GM21723 (cell line): Measurements from ENCODE around the gene SLX1A.
A peak's percentile ranks its signal among the peaks of the same experiment; 100 is the strongest.
"Not testable (repeated sequence)": the region's sequence is repeated elsewhere in the genome, so short reads cannot be mapped to it uniquely, and the experiment has no call there.

ENCODE experiments used
- ATAC-seq: cut with Tn5 transposase; IDR thresholded peaks from one replicate; pipeline ENCODE4 v1.9.1; 2021; ENCODE audit warnings: mild to moderate bottlenecking, moderate library complexity; ENCODE audit not compliant: unreplicated experiment

SLX1A gene

DNA sequence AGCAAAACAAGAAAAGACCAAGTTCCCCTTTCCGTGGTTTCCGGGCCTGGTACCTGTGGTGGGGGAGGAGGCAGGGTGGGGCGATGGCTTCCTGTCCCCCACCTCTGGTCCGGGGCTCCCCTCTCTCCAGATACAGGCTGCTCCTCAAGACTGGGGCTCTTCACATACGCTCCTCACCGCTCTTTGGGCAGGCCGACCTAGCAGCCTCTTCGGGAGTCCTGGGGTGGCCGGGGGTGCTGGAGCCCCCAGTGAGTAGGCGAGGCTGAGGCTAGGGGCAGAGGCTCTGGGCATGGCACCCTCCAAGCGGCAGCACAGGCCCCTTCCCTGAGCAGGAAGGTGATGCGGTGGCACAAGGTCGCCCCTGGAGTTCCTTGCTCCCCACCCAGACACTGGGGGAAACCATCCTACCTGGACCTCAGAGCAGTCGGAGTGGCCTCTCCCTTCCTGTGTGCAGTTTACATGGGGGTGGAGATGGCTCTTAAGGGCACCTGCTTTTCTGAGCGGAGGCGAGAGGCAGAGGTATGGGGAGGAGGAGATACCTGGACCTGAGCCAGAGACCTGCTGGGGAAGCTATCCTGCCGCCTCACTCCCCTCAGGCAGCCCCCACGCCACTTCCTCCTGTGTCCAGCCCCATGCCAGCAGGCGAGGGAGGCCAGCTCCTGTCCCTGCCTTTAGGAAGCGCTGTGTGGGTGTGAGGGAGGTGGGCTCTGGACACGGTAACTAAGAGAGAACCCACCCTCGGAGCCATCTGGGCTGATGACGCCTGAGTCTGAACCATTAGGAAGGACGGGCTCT lies 9.4 kb upstream of the SLX1A start:
- peak; percentile 31 for ATAC-seq

DNA sequence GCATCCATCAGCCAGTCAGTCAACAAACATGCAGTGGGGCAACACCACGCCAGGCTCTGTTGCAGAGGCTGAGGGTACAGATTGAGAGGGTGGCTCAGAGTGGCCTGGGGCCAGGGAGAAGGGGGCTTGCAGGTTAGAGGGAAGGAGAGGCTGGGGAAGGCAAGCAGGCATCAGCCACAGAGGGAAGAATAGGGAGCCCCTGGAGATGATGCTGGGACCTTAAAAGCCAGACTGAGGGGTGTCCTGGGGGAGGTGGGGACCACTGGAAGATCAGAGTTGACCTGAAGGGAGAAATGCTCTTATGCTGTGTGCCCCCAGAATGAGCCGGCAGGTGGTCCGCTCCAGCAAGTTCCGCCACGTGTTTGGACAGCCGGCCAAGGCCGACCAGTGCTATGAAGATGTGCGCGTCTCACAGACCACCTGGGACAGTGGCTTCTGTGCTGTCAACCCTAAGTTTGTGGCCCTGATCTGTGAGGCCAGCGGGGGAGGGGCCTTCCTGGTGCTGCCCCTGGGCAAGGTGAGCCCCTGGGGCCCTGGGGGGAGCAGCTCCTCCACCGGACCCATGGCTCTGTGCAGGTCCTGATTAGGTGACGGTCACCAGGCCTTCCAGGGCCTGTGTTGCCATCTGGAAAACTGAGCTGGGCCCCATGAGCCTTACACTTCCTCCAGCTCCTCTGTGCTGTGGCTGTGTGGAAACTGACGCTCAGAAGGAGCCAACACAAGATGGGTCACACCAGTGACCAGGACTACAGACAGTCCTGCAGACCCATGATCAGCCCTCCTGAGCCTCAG lies 8.6 kb upstream of the SLX1A start:
- peak; percentile 1 for ATAC-seq

DNA sequence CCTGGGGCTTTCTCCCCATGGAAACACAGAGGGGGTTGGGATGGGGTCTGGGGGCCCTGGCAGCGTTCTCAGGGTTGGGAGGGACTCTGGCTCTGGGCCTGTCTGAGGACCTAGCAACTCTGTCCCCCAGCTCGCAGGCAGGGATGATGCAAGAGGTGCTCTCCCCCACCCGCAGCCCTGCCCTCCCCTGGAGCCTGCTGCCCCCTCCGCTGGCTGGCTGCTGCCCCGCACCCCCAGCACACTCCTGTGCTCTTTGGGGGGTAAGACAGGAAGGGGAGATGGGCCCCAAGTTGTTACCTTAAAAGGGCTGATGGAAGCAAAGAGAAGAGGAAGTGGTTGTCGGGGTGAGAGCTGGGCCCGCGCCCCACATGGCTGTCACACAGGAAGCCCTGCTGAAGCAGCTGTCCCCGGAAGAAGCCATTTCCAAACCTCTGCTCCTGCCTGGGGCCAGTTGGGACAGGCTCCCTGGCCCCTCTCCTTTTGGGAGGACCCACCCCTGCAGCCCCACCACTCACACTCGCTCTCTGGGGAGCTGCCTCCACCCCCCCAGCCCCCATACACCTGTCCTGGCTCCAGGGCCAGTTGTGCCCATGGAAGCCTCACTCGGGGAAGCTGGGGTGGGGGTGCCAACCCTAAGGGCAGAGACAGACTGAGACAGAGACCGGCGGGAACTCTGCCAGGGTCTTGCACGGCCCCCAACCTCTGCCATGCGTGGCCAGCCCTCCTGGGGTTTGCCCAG lies 7.8 kb upstream of the SLX1A start:
- peak; percentile 34 for ATAC-seq

DNA sequence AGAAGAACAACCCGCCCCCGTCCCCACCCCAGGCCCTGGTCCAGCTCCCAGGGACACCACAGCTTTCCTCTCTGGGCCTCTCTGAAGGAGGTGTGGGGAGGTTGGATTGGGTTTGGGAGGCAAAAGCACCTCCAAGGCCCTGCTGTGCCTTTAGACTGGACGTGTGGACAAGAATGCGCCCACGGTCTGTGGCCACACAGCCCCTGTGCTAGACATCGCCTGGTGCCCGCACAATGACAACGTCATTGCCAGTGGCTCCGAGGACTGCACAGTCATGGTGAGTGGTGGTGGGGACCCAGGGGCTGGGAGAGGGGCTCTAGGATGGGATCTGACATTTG lies 7.3 kb upstream of the SLX1A start:
- no peak for ATAC-seq

DNA sequence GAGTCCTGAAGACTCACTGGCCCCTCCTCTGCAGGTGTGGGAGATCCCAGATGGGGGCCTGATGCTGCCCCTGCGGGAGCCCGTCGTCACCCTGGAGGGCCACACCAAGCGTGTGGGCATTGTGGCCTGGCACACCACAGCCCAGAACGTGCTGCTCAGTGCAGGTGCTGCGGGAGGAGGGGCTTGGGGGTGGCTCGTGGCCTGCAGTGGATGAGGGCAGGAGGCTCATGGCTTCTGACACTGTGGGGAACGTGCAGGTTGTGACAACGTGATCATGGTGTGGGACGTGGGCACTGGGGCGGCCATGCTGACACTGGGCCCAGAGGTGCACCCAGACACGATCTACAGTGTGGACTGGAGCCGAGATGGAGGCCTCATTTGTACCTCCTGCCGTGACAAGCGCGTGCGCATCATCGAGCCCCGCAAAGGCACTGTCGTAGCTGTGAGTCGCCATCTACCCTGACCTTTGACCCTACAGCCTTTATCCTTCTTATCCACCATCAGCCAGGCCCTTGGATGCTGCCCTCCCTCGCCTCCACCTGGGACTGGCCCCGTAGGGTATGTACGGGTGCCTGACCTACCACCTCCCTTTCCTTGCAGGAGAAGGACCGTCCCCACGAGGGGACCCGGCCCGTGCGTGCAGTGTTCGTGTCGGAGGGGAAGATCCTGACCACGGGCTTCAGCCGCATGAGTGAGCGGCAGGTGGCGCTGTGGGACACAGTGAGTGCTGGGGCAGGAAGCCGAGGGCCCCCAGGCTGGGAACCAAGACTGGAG lies 6.7 kb upstream of the SLX1A start:
- no peak for ATAC-seq

DNA sequence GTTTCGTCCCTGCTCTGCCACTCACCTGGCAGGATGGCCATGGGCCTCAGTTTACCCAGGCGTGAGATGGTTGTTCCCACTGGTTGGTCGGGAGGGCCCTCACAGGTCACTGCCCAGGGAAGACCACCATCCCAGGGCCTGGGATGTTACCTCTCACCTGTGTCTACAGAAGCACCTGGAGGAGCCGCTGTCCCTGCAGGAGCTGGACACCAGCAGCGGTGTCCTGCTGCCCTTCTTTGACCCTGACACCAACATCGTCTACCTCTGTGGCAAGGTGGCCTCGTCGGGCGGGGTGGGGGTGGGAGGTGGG lies 6.2 kb upstream of the SLX1A start:
- no peak for ATAC-seq

DNA sequence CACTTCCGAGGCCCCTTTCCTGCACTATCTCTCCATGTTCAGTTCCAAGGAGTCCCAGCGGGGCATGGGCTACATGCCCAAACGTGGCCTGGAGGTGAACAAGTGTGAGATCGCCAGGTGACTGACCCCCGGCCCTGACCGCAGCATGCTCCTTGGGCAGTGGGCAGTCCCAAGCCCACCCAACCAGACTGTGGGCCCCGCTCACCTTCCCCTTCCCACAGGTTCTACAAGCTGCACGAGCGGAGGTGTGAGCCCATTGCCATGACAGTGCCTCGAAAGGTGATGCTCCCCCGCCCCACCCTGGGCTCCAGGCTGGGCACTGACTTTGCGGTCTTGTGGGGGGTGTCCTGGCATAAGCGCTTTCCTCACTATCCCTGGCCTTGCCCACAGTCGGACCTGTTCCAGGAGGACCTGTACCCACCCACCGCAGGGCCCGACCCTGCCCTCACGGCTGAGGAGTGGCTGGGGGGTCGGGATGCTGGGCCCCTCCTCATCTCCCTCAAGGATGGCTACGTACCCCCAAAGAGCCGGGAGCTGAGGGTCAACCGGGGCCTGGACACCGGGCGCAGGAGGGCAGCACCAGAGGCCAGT lies 5.6 kb upstream of the SLX1A start:
- ATAC-seq = no peak

DNA sequence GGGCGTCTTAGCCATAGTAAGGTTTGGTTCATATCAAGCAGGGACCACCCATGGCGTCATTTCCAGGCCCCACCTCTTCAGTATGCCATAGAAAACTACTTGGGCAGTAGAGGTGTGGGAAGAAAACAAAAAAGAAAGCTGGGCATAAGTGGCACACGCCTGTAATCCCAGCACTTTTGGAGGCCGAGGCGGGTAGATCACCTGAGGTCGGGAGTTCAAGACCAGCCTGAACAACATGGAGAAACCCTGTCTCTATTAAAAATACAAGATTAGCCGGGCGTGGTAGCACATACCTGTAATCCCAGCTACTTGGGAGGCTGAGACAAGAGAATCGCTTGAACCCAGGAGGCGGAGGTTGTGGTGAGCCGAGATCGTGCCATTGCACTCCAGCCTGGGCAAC lies 2.5 kb upstream of the SLX1A start:
- not testable (repeated sequence) for ATAC-seq

DNA sequence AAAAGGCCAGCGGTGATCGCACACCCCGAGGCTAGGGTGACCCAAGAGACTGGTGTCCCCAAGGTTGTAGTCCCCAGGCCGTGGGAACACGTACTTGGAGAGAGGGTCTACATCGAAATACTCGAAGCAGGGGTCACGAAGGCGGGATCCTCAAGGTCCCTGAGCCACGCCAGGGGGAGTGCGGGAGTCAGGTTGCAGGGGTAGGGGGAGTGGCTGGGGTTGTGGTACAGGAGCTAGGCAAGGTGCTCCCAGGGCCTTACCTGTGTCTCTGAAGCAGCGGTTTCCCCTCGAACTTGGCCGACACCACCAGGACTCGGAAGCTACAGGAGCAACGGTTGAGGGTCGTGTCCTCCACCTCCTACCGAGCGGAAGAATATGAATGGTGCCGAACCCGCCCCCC lies 577 bp upstream of the SLX1A start:
- ATAC-seq = peak; percentile 23

DNA sequence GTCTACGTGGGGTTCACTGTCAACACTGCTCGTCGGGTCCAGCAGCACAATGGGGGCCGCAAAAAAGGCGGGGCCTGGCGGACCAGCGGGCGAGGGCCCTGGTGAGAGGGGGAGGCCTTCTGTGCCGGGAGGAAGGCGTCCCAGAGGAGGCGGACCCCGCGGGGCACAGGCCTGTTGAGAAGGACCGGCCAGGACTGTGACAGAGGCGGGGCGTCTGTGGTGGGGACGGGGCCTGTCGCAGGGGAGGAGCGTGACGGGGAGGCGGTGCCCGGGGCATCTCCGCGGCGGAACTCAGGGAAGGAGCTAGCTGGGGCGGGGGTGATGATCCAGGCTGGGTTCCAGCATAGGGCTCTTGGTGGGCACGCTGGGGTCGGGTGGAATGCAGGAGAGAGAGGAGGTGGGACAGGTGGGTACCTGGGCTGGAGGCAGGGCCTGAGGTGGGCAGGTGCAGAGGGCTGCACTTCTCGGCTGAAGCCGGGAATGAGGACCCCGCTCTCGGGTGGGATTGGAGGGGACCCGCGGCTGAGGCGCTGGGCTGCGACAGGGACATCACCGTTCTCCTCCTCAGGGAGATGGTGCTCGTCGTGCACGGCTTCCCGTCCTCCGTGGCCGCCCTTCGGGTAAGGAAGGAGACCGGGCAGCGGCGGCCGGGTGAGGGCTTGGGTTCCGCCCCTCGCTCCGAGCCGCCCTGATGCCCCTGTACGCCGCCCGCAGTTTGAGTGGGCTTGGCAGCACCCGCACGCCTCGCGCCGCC lies 674 bp downstream of the SLX1A start:
- peak; percentile 65 for ATAC-seq

DNA sequence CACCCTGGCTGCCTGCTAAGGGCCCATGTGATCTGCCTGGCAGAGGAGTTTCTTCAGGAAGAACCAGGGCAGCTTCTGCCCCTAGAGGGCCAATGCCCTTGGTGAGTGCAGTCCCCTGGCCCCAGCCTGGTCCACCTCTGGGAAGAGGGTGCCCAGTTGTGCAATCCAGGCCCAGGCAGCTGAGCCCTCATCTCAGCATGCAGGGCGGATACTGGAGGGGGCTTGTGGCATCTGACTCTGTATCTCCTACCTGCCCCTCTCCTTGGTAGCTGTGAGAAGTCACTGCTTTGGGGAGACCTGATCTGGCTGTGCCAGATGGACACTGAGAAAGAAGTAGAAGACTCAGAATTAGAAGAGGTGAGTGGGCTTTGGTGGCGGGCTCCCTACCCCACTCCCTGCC lies 3.3 kb downstream of the SLX1A start:
- not testable (repeated sequence) for ATAC-seq

DNA sequence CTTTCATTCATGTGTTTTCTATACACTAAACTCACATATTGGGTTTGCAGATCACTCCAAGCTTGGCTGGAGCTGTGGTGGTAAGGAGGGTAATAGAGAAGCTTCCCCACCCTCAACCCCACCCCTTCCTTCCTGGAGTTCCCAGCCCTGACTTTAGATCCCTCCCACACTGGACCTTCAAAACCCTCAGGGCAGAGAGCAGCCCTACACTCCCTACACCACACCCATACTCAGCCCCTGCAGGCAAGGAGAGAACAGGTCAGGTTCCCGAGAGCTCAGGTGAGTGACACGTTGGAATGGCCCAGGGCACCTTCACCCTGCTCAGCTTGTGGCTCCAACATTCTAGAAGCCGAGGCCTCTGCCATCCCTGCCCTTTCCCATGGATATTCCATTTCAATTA lies 5.4 kb downstream of the SLX1A start, which contains the start of gene SULT1A3:
Gene SULT1A3 (plus strand): TSS at position 207 of the 400 bp plus-strand sequence. CDS start 1,474 bp downstream, outside the sequence.
- ATAC-seq = not testable (repeated sequence)

DNA sequence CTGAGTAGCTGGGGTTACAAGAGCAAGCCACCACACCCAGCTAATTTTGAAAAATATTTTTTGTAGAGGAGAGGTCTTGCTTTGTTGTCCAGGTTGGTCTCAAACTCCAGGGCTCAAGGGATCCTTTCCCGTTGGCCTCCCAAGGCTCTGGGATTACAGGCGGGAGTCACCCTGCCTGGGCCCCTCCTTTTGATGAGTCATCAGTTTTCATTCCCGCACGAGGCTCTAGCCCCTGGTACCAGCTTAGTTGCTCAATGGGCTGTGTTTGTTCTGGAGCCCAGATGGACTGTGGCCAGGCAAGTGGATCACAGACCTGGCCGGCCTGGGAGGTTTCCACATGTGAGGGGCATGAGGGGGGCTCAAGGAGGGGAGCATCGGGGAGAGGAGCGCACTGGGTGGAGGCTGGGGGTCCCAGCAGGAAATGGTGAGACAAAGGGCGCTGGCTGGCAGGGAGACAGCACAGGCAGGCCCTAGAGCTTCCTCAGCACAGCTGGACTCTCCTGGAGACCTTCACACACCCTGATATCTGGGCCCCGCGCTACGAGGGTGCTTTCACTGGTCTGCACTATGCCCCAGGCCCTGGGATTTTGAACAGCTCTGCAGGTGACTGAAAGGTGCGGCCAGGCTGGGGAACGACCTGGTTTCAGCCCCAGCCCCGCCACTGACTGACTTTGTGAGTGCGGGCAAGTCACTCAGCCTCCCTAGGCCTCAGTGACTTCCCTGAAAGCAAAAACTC lies 6.1 kb downstream of the SLX1A start:
- ATAC-seq = not testable (repeated sequence)

DNA sequence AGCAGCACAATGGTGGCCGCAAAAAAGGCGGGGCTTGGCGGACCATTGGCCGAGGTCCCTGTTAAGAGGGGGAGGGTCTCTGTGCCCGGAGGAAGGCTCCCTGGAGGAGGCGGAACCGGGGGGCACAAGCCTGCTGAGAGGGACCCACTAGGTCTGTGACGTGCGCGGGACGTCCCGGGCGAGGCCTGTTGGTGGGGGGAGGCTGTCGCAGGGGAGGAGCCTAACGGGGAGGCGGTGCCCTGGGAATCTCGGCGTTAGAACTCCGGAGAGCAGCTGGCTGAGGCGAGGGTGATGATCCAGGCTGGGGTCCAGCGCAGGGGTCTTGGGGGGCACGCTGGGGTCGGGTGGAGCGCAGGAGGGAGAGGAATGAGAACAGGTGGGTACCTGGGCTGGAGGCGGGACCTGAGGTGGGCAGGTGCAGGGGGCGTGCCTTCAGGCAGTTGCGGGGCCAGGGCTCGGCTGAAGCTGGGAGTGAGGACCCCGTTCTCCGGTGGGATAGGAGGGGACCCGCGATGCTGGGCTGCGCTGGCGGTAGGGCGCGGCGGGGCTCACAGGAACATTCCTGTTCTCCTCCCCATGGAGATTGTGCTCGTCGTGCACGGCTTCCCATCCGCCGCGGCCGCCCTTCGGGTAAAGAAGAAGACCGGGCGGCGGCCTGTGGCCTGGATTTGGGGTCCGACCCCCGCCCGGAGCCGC lies 12.0 kb downstream of the SLX1A start:
- not testable (repeated sequence) for ATAC-seq

DNA sequence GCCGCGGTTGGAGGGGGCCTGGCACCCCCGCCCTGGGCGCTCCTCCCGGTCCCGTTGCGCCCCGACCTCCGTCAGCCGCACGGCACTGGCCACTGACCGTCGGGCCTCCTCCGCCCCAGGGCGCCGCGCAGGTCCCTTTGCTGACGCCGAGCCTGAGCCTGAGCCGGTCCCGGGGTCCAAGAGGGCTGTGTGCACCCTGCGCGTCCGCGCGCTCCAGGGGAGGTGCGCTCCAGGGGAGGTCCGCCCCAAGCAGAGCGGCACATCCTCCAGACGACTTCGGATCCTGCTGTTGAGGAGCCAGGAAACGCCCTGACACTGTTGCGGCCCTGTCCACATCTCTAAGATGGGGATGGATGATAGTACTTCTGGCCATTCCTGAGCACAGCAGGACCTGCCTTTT lies 12.6 kb downstream of the SLX1A start:
- not testable (repeated sequence) for ATAC-seq

DNA sequence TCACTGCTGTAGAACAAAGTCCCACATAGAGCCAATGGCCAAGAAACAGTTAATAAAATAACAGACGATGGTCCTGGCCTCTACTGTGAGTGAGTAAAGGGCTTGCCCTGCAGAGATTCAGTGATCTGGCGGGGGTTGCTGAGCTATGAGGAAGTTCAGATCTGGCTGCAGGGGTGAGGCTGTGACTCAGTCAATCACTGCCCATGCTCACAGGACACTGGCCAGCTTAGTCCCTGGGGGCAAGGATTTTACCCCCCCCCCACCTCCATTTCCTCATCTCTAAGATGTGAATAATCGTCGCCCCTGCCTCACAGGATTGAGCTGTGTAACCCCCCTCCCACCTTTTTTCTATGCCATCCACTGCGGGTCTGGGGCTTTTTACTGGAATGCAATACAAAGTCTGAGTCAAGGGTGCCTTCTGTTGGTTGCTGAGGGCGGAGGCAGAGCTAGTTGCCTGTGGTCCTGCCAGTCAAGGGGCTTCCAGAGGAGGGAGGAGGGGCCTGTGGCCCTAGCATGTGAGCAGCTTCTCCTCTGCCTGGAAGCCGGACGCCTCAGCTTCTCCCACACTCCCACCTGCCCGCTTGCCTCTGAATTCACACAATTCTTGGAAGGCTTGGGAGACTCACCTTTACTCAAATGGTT lies 13.5 kb downstream of the SLX1A start:
- not testable (repeated sequence) for ATAC-seq

DNA sequence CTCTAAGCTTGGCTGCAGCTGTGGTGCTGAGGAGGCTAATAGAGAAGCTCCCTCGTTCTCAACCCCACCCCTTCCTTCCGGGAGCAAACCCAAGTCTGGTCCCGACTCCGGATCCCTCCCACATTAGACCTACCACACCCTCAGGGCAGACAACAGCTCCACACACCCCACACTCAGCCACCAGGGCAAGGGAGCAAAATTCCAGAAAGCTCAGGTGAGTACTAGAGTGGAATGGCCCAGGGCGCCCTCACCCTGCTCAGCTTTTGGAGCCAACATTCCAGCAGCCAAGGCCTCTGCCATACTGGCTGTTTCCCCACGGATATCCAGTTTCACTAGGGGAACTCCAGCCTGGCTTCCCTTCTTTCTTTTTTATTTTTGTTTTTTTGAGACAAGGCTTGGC lies 15.4 kb downstream of the SLX1A start:
- not testable (repeated sequence) for ATAC-seq

DNA sequence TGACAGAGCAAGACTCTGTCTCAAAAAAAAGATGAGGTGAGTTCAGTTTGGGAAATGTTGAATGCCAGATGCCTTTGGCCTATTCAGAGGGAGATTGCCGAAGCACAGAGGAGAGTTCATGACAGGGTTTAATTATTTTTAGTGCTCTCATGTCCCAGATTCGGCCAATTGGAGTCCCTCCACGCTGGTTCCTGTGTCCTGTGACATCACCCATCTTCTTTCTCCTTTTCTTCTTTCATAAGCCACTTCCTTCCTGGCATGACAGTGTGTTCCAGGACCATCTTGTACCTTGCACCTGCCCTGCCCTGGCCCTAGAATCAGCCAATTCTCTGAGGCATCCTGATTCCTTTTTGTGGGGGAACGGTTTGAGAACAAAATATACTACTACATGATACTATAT lies 17.7 kb downstream of the SLX1A start:
- ATAC-seq = not testable (repeated sequence)
